ENCODE measurements around the gene CLIP2. TPM values are rescaled to one million over a fixed set of nuclear protein-coding genes. Genes with fewer than 3 reads are reported as not detected.
"Not testable (repeated sequence)": the region's sequence is repeated elsewhere in the genome, so short reads cannot be mapped to it uniquely, and the experiment has no call there.

CLIP2 gene
- total RNA-seq, 1 donor from 2014 or later: 32.6 TPM

GRCh38 chr7:74252893-74253292, 36.3 kb upstream of the CLIP2 start:
- TF ChIP-seq, protein P1, sequence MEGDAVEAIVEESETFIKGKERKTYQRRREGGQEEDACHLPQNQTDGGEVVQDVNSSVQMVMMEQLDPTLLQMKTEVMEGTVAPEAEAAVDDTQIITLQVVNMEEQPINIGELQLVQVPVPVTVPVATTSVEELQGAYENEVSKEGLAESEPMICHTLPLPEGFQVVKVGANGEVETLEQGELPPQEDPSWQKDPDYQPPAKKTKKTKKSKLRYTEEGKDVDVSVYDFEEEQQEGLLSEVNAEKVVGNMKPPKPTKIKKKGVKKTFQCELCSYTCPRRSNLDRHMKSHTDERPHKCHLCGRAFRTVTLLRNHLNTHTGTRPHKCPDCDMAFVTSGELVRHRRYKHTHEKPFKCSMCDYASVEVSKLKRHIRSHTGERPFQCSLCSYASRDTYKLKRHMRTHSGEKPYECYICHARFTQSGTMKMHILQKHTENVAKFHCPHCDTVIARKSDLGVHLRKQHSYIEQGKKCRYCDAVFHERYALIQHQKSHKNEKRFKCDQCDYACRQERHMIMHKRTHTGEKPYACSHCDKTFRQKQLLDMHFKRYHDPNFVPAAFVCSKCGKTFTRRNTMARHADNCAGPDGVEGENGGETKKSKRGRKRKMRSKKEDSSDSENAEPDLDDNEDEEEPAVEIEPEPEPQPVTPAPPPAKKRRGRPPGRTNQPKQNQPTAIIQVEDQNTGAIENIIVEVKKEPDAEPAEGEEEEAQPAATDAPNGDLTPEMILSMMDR (IDR thresholded peaks at IDR 0.05): no peak

DNA sequence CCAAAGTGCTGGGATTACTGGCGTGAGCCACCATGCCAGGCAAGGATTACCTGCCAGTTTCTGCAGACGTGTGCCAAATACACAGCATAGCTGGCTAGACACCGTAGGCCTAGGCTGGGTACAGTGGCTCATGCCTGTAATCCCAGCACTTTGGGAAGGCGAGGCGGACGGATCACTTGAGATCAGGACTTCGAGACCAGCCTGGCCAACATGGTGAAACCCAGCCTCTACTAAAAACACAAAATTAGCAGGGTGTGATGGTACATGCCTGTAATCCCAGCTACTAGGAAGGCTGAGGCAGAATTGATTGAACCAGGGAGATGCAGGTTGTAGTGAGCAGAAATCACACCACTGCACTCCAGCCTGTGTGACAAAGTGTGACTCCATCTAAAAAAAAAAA, 35.9 kb upstream of the CLIP2 start:
- peaks cover 30% of the 10 kb centered on the region for H3K4me1 Mint-ChIP-seq (ENCODE audit: low read depth)
- H3K27me3 Mint-ChIP-seq (ENCODE audit: low read depth): no peaks in the 10 kb centered on the region
- H3K9me3 Mint-ChIP-seq (ENCODE audit: low read depth): no peaks in the 10 kb centered on the region
- peaks cover 16% of the 10 kb centered on the region for H3K36me3 Mint-ChIP-seq (ENCODE audit: low read depth)
- H3K4me3 Mint-ChIP-seq (ENCODE audit: unreplicated experiment): peak overlapping the region; percentile 91
- DNase-seq (ENCODE audit: low spot score): no peak
- TF ChIP-seq, protein P1 (IDR thresholded peaks at IDR 0.05): no peak
- H3K27ac Mint-ChIP-seq (ENCODE audit: unreplicated experiment): peak overlapping the region; percentile 12

More at GRCh38 chr7:74252893-74253292, 36.3 kb upstream of the CLIP2 start:
- Mint-ChIP-seq H3K4me1 (ENCODE audit: low read depth) (peaks cover 30% of the 10 kb centered on the region), H3K9me3 (ENCODE audit: low read depth) (no peaks in the 10 kb centered on the region), H3K27ac (ENCODE audit: unreplicated experiment) (no peak overlapping the region), H3K27me3 (ENCODE audit: low read depth) (no peaks in the 10 kb centered on the region), H3K36me3 (ENCODE audit: low read depth) (peaks cover 16% of the 10 kb centered on the region), H3K4me3 (ENCODE audit: unreplicated experiment) (peak overlapping the region; percentile 40)
- DNase-seq (ENCODE audit: low spot score): no peak

DNA sequence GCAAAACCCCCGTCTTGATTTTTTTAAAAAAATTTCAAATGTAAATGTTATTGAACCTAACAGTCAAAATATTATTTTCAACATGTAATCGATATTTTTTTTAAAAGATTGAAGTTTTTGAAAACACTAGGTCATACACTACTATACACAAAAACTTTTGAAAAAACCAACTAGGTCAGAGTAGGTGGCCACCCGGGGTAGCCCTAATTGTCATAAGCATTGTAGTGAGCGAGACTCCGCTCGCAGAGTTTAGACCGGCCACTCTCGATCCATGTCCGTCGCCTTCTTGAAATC, 35.4 kb upstream of the CLIP2 start:
- H3K36me3 Mint-ChIP-seq (ENCODE audit: low read depth): peaks cover 14% of the 10 kb centered on the region
- H3K27ac Mint-ChIP-seq (ENCODE audit: unreplicated experiment): peak overlapping the region; percentile 85
- H3K27me3 Mint-ChIP-seq (ENCODE audit: low read depth): no peaks in the 10 kb centered on the region
- peaks cover 30% of the 10 kb centered on the region for H3K4me1 Mint-ChIP-seq (ENCODE audit: low read depth)
- DNase-seq (ENCODE audit: low spot score): no peak
- no peaks in the 10 kb centered on the region for H3K9me3 Mint-ChIP-seq (ENCODE audit: low read depth)
- TF ChIP-seq, protein P1 (IDR thresholded peaks at IDR 0.05): no peak
- peak overlapping the region; percentile 91 for H3K4me3 Mint-ChIP-seq (ENCODE audit: unreplicated experiment)

DNA sequence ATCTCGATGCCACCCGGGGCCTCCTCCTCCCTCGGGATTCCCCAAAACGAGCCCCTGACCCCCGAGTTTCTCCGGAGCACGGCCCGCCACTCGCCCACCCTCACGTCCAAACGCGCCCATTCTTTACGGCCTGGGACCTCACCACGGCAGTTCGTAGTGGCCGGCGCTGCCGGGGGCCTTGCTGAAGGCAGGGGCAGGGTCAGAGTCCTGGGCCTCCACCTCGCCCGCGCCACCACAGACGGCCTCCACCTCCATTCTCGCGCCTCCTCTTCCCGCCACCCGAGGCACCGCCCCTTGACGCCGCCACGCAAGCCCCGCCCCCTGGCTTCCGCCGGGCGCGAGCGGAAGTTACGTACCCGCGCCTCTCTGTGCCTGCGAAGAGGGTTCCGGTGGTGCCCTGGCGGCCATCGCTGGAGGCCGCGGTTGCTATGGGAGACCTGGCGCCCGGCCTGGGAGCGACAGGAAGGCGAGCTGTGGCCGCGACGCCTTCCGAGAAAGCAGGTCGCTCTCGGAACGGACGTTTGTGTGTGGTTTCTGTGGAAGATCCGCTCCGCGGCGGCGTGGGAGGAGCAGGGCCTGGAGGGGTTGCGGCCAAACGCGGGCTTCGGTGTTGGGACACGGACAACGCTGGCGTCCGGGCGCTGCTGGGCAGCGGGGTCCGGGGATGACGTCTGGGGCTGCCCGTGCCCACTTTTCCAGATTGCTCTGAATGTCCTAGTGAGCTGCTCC, 34.9 kb upstream of the CLIP2 start, which contains the start of gene RFC2:
RFC2 (minus strand) TSS at position 271 of the 729 bp plus-strand sequence; CDS start at position 255, 16 bp downstream.
- Mint-ChIP-seq H3K4me1 (ENCODE audit: low read depth) (peaks cover 30% of the 10 kb centered on the region), H3K27ac (ENCODE audit: unreplicated experiment) (peak within 1 kb of the TSS; percentile 98), H3K4me3 (ENCODE audit: unreplicated experiment) (peak within 1 kb of the TSS; percentile 91), H3K27me3 (ENCODE audit: low read depth) (no peaks in the 10 kb centered on the region), H3K36me3 (ENCODE audit: low read depth) (peaks cover 11% of the 10 kb centered on the region), H3K9me3 (ENCODE audit: low read depth) (no peaks in the 10 kb centered on the region)
- TF ChIP-seq, protein P1 (IDR thresholded peaks at IDR 0.05): peak; percentile 50
- peak; percentile 98 for DNase-seq (ENCODE audit: low spot score)

GRCh38 chr7:74254858-74255379, 34.3 kb upstream of the CLIP2 start:
- DNase-seq (ENCODE audit: low spot score): no peak
- Mint-ChIP-seq H3K27me3 (ENCODE audit: low read depth) (no peaks in the 10 kb centered on the region), H3K4me1 (ENCODE audit: low read depth) (peaks cover 30% of the 10 kb centered on the region), H3K4me3 (ENCODE audit: unreplicated experiment) (peak overlapping the region; percentile 91), H3K36me3 (ENCODE audit: low read depth) (peaks cover 9% of the 10 kb centered on the region), H3K9me3 (ENCODE audit: low read depth) (no peaks in the 10 kb centered on the region), H3K27ac (ENCODE audit: unreplicated experiment) (peak overlapping the region; percentile 98)
- TF ChIP-seq, protein P1 (IDR thresholded peaks at IDR 0.05): no peak

- not testable (repeated sequence) for H3K27ac Mint-ChIP-seq (ENCODE audit: unreplicated experiment); H3K27me3 Mint-ChIP-seq (ENCODE audit: low read depth); H3K36me3 Mint-ChIP-seq (ENCODE audit: low read depth); H3K9me3 Mint-ChIP-seq (ENCODE audit: low read depth); DNase-seq (ENCODE audit: low spot score)
- Mint-ChIP-seq H3K4me1 (ENCODE audit: low read depth) (peaks cover 30% of the 10 kb centered on the region), H3K4me3 (ENCODE audit: unreplicated experiment) (peak overlapping the region; percentile 38)
Measured at GRCh38 chr7:74255461-74255860, 33.7 kb upstream of the CLIP2 start.

Measured in chondrocyte (in vitro differentiated cells).